ENCODE data around the gene GRK2. TPM values are rescaled to one million over a fixed set of nuclear protein-coding genes. Genes with fewer than 3 reads are reported as not detected.
"Not testable (repeated sequence)": the region's sequence is repeated elsewhere in the genome, so short reads cannot be mapped to it uniquely, and the experiment has no call there.

GRK2 gene
- total and polyA plus RNA-seq, 11 donors: 40.1 to 107 (median 50.1) TPM

GRCh38 chr11:67256477-67257135 lies 9.7 kb upstream of the GRK2 start:
- no peak for ATAC-seq
- H3K27me3 ChIP-seq: no peaks in the 10 kb centered on the region
- DNase-seq: no peak
- 72 to 76% (median 75%) methylated on average over 5 of the region's 5 CpGs for WGBS, 4 donors
- H3K9me3 ChIP-seq: no peaks in the 10 kb centered on the region
- peaks cover 0 to 62% (median 58%) of the 10 kb centered on the region in 9 donors for H3K36me3 ChIP-seq
- intact Hi-C loops (cut with DNase I): no loop called here
- H3K4me1 ChIP-seq: peaks cover 0 to 25% (median 3%) of the 10 kb centered on the region in 12 donors
- no peak for TF ChIP-seq CTCF (IDR thresholded peaks at IDR 0.05)
- TF ChIP-seq POLR2A (IDR thresholded peaks at IDR 0.05): no peak
- no peak overlapping the region for H3K27ac ChIP-seq
- no peak overlapping the region for H3K4me3 ChIP-seq

- H3K9me3 ChIP-seq: no peaks in the 10 kb centered on the region
Measured at GRCh38 chr11:67260406-67260805, 5.9 kb upstream of the GRK2 start.

GRCh38 chr11:67260885-67261639 lies 5.2 kb upstream of the GRK2 start:
- H3K9me3 ChIP-seq, H3K27me3 ChIP-seq: not testable (repeated sequence)
- intact Hi-C loops (cut with DNase I): loop anchor here in 1 of 10 donors (5.0 kb wide), 1 partner anchor 121 kb away; no protein-coding TSS in a partner anchor
- WGBS, 4 donors: 32 to 40% (median 36%) methylated on average over 45 to 50 of the region's 50 CpGs
- ATAC-seq (peak in 3 of 4 donors; percentile 11 to 56 (median 14)), DNase-seq (peak in 4 of 5 donors; percentile 68 to 90 (median 77))
- peaks cover 2 to 38% (median 18%) of the 10 kb centered on the region in 12 donors for H3K4me1 ChIP-seq
- H3K4me3 ChIP-seq: peak overlapping the region in 11 of 12 donors; percentile 16 to 56 (median 42)
- peak overlapping the region in 1 of 12 donors; percentile 6 for H3K27ac ChIP-seq
- H3K36me3 ChIP-seq: peaks cover 0 to 18% (median 14%) of the 10 kb centered on the region in 9 donors

More at GRCh38 chr11:67260406-67260805, 5.9 kb upstream of the GRK2 start:
- 78 to 84% (median 83%) methylated on average over 6 of the region's 6 CpGs for WGBS, 4 donors
- intact Hi-C loops (cut with DNase I): loop anchor here in 1 of 10 donors (5.0 kb wide), 1 partner anchor 122 kb away; no protein-coding TSS in a partner anchor
- DNase-seq: peak in 2 of 5 donors; percentile 13 to 27
- no peak overlapping the region for H3K4me3 ChIP-seq
- H3K27me3 ChIP-seq: no peaks in the 10 kb centered on the region
- H3K36me3 ChIP-seq: peaks cover 0 to 24% (median 20%) of the 10 kb centered on the region in 9 donors
- H3K27ac ChIP-seq: no peak overlapping the region
- H3K4me1 ChIP-seq: peaks cover 2 to 31% (median 15%) of the 10 kb centered on the region in 12 donors
- no peak for ATAC-seq
- no peak for TF ChIP-seq POLR2A (IDR thresholded peaks at IDR 0.05)

- Histone ChIP-seq H3K27ac (peak overlapping the region in 1 of 12 donors; percentile 6), H3K9me3 (no peaks in the 10 kb centered on the region), H3K27me3 (no peaks in the 10 kb centered on the region), H3K36me3 (peaks cover 0 to 12% (median 8%) of the 10 kb centered on the region in 9 donors), H3K4me1 (peaks cover 2 to 38% (median 19%) of the 10 kb centered on the region in 12 donors), H3K4me3 (peak overlapping the region in 11 of 12 donors; percentile 16 to 56 (median 42))
- intact Hi-C loops (cut with DNase I): loop anchor here in 1 of 10 donors (5.0 kb wide), 1 partner anchor 121 kb away; no protein-coding TSS in a partner anchor
- DNase-seq (peak in 1 of 5 donors; percentile 64), ATAC-seq (peak in 1 of 4 donors; percentile 1)
- no peak for TF ChIP-seq POLR2A (IDR thresholded peaks at IDR 0.05)
- TF ChIP-seq CTCF (IDR thresholded peaks at IDR 0.05): peak in 2 of 12 donors; percentile 11 to 33
- WGBS, 4 donors: 12 to 20% (median 15%) methylated on average over 6 to 18 of the region's 18 CpGs
Measured at GRCh38 chr11:67261640-67261945, 4.7 kb upstream of the GRK2 start.

All from heart left ventricle (tissue), 16 donors.